Purkinje cell (primary cell): ENCODE data around the gene NFILZ. TPM values are rescaled to one million over a fixed set of nuclear protein-coding genes. Genes with fewer than 3 reads are reported as not detected.

Source experiments
- polyA plus RNA-seq: library from polyadenylated mRNA; unstranded; fragments of >200 nt; fragmentation: Nextera tagmentation; gene quantifications from 2 replicates; pipeline ENCODE4 v1.2.1, GENCODE V29; 2014

The NFILZ gene, protein sequence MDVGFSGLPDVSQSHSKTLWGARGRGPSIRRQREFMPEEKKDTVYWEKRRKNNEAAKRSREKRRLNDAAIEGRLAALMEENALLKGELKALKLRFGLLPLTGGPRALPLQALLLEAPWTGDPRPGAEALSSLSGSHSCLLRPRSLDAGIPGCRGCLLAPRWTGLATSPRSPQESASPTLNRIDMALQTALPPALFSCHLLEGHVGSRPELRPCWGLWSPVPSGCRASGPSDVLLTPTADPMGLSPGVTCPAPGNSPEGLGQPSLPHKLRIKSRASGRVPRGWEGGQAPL
- polyA plus RNA-seq: not detected in 2 replicates

DNA sequence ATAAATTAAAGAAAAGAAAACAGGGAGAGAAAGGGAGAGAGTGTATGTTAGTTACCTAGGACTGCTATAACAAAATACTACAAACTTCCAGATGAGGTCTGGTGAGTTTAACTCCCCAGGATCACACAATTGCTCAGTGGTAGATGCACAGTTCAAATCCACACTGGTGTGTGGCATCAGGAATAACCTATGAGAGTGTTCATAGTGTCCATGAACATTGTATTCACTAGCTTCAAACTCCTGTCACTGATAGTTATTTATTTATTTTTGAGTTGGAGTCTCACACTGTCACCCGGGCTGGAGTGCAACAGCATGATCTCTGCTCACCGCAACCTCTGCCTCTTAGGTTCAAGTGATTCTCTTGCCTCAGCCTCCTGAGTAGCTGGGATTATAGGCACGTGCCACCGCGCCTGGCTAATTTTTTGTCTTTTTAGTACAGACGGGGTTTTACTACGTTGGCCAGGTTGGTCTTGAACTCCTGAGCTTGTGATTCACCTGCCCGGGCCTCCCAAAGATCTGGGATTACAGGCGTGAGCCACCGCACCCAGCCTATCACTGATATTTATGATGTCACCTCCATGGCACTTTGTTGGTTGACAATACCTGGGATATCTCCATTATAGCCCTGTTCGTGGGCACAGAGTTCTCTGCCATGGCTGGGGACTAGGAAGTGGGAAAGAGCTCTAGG is at the start of gene NFILZ:
Gene NFILZ (plus strand): TSS at position 638 of the 688 bp plus-strand sequence. CDS start 46,133 bp downstream, outside the sequence.

DNA sequence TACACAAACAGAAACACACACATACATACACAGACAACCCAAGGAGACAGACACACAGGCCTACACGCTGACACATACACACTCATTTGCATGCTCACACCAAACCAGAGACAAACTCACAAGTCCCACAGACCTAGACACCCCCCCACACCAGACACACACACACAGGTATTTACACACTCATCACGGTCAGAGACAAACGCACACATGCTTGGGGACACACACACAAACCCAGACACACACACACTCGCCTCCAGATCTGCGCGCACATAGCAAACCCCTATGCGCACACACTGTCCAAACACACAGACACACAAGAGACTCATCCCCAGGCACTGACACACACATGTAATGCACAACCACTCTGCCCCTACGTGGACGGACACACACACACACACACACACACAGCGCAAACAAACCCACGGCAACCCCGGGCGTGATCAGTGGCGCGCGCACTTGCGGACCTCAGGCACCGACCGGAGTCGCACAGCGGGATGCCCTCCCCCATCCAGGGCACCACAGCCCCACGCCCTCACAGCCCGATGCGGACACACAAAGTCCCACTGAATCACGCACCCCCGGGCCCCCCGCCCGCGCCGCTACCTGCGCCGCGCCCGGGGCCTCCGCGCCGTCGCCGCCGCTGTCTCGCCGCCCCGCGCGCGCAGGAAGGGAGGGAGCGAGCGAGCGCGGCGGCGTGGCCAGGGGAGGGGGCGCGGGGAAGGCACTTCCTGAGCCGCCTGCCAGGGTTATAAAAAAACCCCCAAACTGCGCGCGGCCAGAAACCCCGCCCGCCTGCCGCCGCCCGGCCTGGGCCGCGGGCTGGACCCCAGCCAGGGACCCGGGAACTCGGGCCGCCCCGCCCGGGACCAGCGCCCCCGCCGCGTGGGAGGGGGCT is 20.1 kb upstream of the NFILZ start, which contains the start of gene ADAMTS10:
Gene ADAMTS10 (minus strand): TSS at position 675 of the 895 bp plus-strand sequence. CDS start 5,005 bp downstream, outside the sequence.

Other genes with a start within 250 kb of the NFILZ start
- 40.3 and 43.4 TPM in 2 replicates for gene RAB11B, start 240.3 kb upstream of the NFILZ start, polyA plus RNA-seq
- 8.4 and 12.8 TPM in 2 replicates for gene MARCHF2, start 217.3 kb upstream of the NFILZ start, polyA plus RNA-seq
- 13.6 and 16.2 TPM in 2 replicates for gene HNRNPM, start 185.7 kb upstream of the NFILZ start, polyA plus RNA-seq
- not detected in 2 replicates for gene PRAM1, start 128.0 kb upstream of the NFILZ start, polyA plus RNA-seq
- gene ZNF414, start 116.5 kb upstream of the NFILZ start, polyA plus RNA-seq: 0.31 TPM in 1 of 2 replicates, not detected in the other
- gene MYO1F, start 53.2 kb upstream of the NFILZ start, polyA plus RNA-seq: 0.29 and 1.5 TPM in 2 replicates
- gene ADAMTS10, start 19.9 kb upstream of the NFILZ start, polyA plus RNA-seq: 0.17 TPM in 1 of 2 replicates, not detected in the other
- not detected in 2 replicates for gene ACTL9, start 68.2 kb downstream of the NFILZ start, polyA plus RNA-seq
- gene OR2Z1, start 91.0 kb downstream of the NFILZ start, polyA plus RNA-seq: not detected in 2 replicates
- gene ZNF558, start 201.7 kb downstream of the NFILZ start, polyA plus RNA-seq: 2.1 and 5.8 TPM in 2 replicates
- not detected in 2 replicates for gene MBD3L1, start 201.7 kb downstream of the NFILZ start, polyA plus RNA-seq